IMR-90 (cell line): ENCODE measurements around the gene DUSP22. TPM values are rescaled to one million over a fixed set of nuclear protein-coding genes. Genes with fewer than 3 reads are reported as not detected.

Experiments used
- ATAC-seq: fragments of 200-7000 bp; cut with Tn5 transposase; 2 replicates; pipeline ENCODE4 v1.9.1; 2020; ENCODE audit warnings: low read depth, mild to moderate bottlenecking, moderate library complexity
- BruUV-seq: library from RNA; stranded (reverse); fragments of 400-500 nt; replicated peaks from 2 replicates; lab custom pipeline; 2021; lab: Mats Ljungman, UMichigan
- CTCF ChIA-PET: fragments of 300-600 bp; formaldehyde crosslinking; extraction: SDS; loops from one replicate; lab custom pipeline; 2021; ENCODE audit warnings: antibody characterized with exemption; lab: Yijun Ruan, JAX
- POLR2A ChIA-PET: fragments of 300-600 bp; sonication (Branson Sonifier 250); formaldehyde crosslinking; loops from one replicate; lab custom pipeline; 2022; ENCODE audit warnings: antibody characterized with exemption; ENCODE audit not compliant: unreplicated experiment; lab: Charles Lee
- DNase-seq: peaks from one replicate; pipeline ENCODE4 v3.0.0; 2013
- H2AFZ ChIP-seq: replicated peaks from 2 replicates; pipeline ENCODE3; 2013; ENCODE audit warnings: low read length, mild to moderate bottlenecking; ENCODE audit not compliant: poor library complexity
- H2AK5ac ChIP-seq: 2 replicates; pipeline ENCODE4 v1.6.1; 2013; ENCODE audit warnings: low read depth, low read length, inconsistent platforms
- H2AK9ac ChIP-seq: replicated peaks from 2 replicates; pipeline ENCODE3; 2013; ENCODE audit warnings: mild to moderate bottlenecking, low read depth, low read length, moderate library complexity; ENCODE audit not compliant: poor library complexity
- H2BK120ac ChIP-seq: 2 replicates; pipeline ENCODE4 v1.6.1; 2013; ENCODE audit warnings: low read depth, low read length, inconsistent platforms
- H2BK15ac ChIP-seq: 3 replicates; pipeline ENCODE4 v1.6.1; 2013; ENCODE audit warnings: low read depth, low read length, inconsistent platforms
- H2BK20ac ChIP-seq: 2 replicates; pipeline ENCODE4 v1.6.1; 2013; ENCODE audit warnings: low read depth, mild to moderate bottlenecking, inconsistent platforms, low read length, moderate library complexity
- H2BK5ac ChIP-seq: 2 replicates; pipeline ENCODE4 v1.6.1; 2013; ENCODE audit warnings: mild to moderate bottlenecking, low read depth, low read length, inconsistent platforms; ENCODE audit not compliant: poor library complexity, severe bottlenecking
- H3K14ac ChIP-seq: replicated peaks from 2 replicates; pipeline ENCODE4 v1.6.1; 2013; ENCODE audit warnings: low read depth, low read length, inconsistent platforms
- H3K18ac ChIP-seq: 2 replicates; pipeline ENCODE4 v1.6.1; 2013; ENCODE audit warnings: low read depth, low read length, control low read depth
- H3K23ac ChIP-seq: 2 replicates; pipeline ENCODE4 v1.6.1; 2013; ENCODE audit warnings: low read depth, low read length, inconsistent platforms
- H3K27ac ChIP-seq: 2 replicates; pipeline ENCODE4 v1.5.1; 2013; ENCODE audit warnings: mild to moderate bottlenecking, control low read depth, low read length; ENCODE audit not compliant: insufficient read depth
- H3K27me3 ChIP-seq: 2 replicates; pipeline ENCODE4 v1.6.1; 2013; ENCODE audit warnings: low read length; ENCODE audit not compliant: control insufficient read depth, insufficient read depth
- H3K36me3 ChIP-seq: 2 replicates; pipeline ENCODE4 v1.6.1; 2013; ENCODE audit warnings: low read length, mixed read lengths; ENCODE audit not compliant: control insufficient read depth, insufficient read depth
- H3K4ac ChIP-seq: 2 replicates; pipeline ENCODE4 v1.6.1; 2013; ENCODE audit warnings: low read depth, low read length, inconsistent platforms
- H3K4me1 ChIP-seq: 2 replicates; pipeline ENCODE4 v1.6.1; 2013; ENCODE audit warnings: low read length, mixed read lengths; ENCODE audit not compliant: control insufficient read depth, insufficient read depth
- H3K4me2 ChIP-seq: 2 replicates; pipeline ENCODE4 v1.6.1; 2013; ENCODE audit warnings: low read depth, mild to moderate bottlenecking, control low read depth, low read length, moderate library complexity
- H3K4me3 ChIP-seq: 2 replicates; pipeline ENCODE4 v1.5.1; 2013; ENCODE audit warnings: low read depth, mild to moderate bottlenecking, control low read depth, low read length, moderate library complexity; ENCODE audit not compliant: insufficient read depth
- H3K56ac ChIP-seq: 2 replicates; pipeline ENCODE4 v1.6.1; 2013; ENCODE audit warnings: low read length, inconsistent platforms; ENCODE audit not compliant: insufficient read depth; ENCODE audit errors: extremely low read depth
- H3K79me1 ChIP-seq, 2 experiments: 2 replicates each; pipeline ENCODE4 v1.6.1; 2013; ENCODE audit warnings: low read length in 2 of 2, inconsistent platforms in 1 of 2, low read depth in 1 of 2
- H3K9ac ChIP-seq: 2 replicates; pipeline ENCODE4 v1.6.1; 2013; ENCODE audit warnings: low read depth, low read length, control low read depth
- H3K9me1 ChIP-seq: 2 replicates; pipeline ENCODE4 v1.6.1; 2013; ENCODE audit warnings: low read length, inconsistent platforms; ENCODE audit not compliant: insufficient read depth
- H3K9me3 ChIP-seq: 2 replicates; pipeline ENCODE4 v1.6.1; 2013; ENCODE audit warnings: low read length; ENCODE audit not compliant: control insufficient read depth, insufficient read depth
- H4K20me1 ChIP-seq: 2 replicates; pipeline ENCODE4 v1.6.1; 2013; ENCODE audit warnings: low read length, inconsistent platforms; ENCODE audit not compliant: insufficient read depth
- H4K5ac ChIP-seq: 2 replicates; pipeline ENCODE4 v1.6.1; 2013; ENCODE audit warnings: mild to moderate bottlenecking, low read depth, low read length, control low read depth
- H4K8ac ChIP-seq, 2 experiments: 2 replicates each; pipeline ENCODE4 v1.6.1; 2013; ENCODE audit warnings: low read depth in 2 of 2, low read length in 2 of 2, control low read depth in 1 of 2, inconsistent platforms in 1 of 2
- H4K91ac ChIP-seq: 2 replicates; pipeline ENCODE4 v1.6.1; 2013; ENCODE audit warnings: low read depth, low read length, inconsistent platforms; ENCODE audit not compliant: insufficient read depth
- CEBPB ChIP-seq: IDR thresholded peaks from 2 replicates; pipeline ENCODE4 v1.6.1; 2012; ENCODE audit warnings: low read depth, low read length, improper control_type of control experiment
- CHD1 ChIP-seq: IDR thresholded peaks from 2 replicates; pipeline ENCODE4 v1.6.1; 2012; ENCODE audit warnings: low read depth, low read length, improper control_type of control experiment
- WGBS, 2 experiments: methylation state at CpG; one replicate each; pipeline versions ENCODE4 v1.1.5 to v1.1.7; 2013; ENCODE audit warnings: missing lambda C conversion rate in 2 of 2; ENCODE audit not compliant: insufficient read length in 1 of 2; ENCODE audit errors: extremely low coverage in 2 of 2; 5-methylcytosine and 5-hydroxymethylcytosine counted together
- dilution Hi-C: fragments of 300-500 bp; cut with HindIII; formaldehyde crosslinking; loops from one replicate; pipeline ENCODE4 v1.14.3; 2018; ENCODE audit warnings: low sequenced_read_pairs; ENCODE audit not compliant: unreplicated experiment
- in situ Hi-C: fragments of 300-500 bp; cut with MboI; formaldehyde crosslinking; loops from 3 replicates; pipeline ENCODE4 v1.14.3; 2019; ENCODE audit warnings: low sequenced_read_pairs, inconsistent platforms, mixed read lengths
- intact Hi-C: fragments of 100-400 bp; cut with micrococcal nuclease; formaldehyde crosslinking; loops from 2 replicates; pipeline ENCODE4 v1.10.0; 2022
- polyA plus RNA-seq, 3 experiments: library from polyadenylated mRNA; depleted of rRNA; stranded (reverse); fragments of >200 nt; gene quantifications; 2 replicates each; pipeline ENCODE4 v1.2.3, GENCODE V29; 2012; ENCODE audit warnings: low replicate concordance in 1 of 3
- total RNA-seq: library from RNA; depleted of rRNA; stranded (reverse); fragments of >200 nt; gene quantifications from 2 replicates; pipeline ENCODE4 v1.2.3, GENCODE V29; 2012

The DUSP22 gene
- total and polyA plus RNA-seq, 2 of the 4 experiments (the other 2 are of a cell fraction), result 7.1 to 8.2 TPM

DNA sequence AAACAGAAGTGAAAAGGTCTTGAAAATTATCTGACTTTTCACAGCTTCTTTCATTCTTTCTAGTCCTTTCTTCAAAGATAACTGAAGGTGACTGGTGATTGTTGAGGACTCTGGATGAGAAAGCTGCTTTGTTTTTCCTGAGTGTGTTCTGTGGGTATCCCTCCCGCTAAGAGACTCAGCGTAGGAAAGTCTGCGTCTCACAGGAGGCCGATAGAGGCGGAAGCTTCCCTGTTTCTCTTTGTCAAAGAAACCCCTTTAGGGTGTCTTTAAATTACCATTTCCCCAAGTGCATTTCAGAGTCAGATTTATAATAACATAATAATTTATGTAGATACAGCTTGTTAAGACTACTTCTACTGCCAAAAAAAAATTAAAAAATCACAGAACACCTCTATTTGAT, 68.1 kb downstream of the DUSP22 start:
- no peaks in the 10 kb centered on the region; the same call in 1 of the 2 replicates for H3K27me3 ChIP-seq
- H2BK5ac ChIP-seq, result no peak overlapping the region
- no peak overlapping the region for H3K4ac ChIP-seq
- H2BK15ac ChIP-seq, result no peak overlapping the region
- dilution Hi-C loops (no loop called here), intact Hi-C loops (no loop called here), in situ Hi-C loops (no loop called here)
- no CpG with 5 or more reads among the region's 5 CpGs for WGBS, 2 experiments
- DNase-seq, result no peak
- no peak overlapping the region for H3K4me2 ChIP-seq
- H3K9me1 ChIP-seq, result no peaks in the 10 kb centered on the region
- H4K8ac ChIP-seq, result no peak overlapping the region
- ChIA-PET CTCF (interaction anchor here (0.8 kb wide), 1 partner anchor 16 kb away, joined by 3 read pairs; no protein-coding TSS in a partner anchor), POLR2A (no interaction called here)
- ATAC-seq, result no peak
- H3K27ac ChIP-seq, result no peak overlapping the region
- H2BK20ac ChIP-seq, result no peak overlapping the region
- no TSS peak for BruUV-seq
- H2AK9ac ChIP-seq, result no peak overlapping the region
- H4K20me1 ChIP-seq, result no peaks in the 10 kb centered on the region
- TF ChIP-seq CEBPB, result no peak
- TF ChIP-seq CHD1, result no peak
- H3K56ac ChIP-seq, result no peak overlapping the region
- peaks cover 21% of the 10 kb centered on the region for H3K9me3 ChIP-seq
- H3K4me1 ChIP-seq, result no peaks in the 10 kb centered on the region
- no peak overlapping the region for H2AK5ac ChIP-seq
- no peak overlapping the region for H3K14ac ChIP-seq
- no peaks in the 10 kb centered on the region for H3K36me3 ChIP-seq
- H3K9ac ChIP-seq, result no peak overlapping the region
- H3K18ac ChIP-seq, result no peak overlapping the region
- no peak overlapping the region for H3K23ac ChIP-seq
- no peaks in the 10 kb centered on the region for H3K79me1 ChIP-seq
- H2AFZ ChIP-seq, result no peak overlapping the region
- no peak overlapping the region for H2BK120ac ChIP-seq
- no peak overlapping the region for H3K4me3 ChIP-seq
- H4K91ac ChIP-seq, result no peak overlapping the region
- no peak overlapping the region for H4K5ac ChIP-seq
